Astrocyte (in vitro differentiated cells and primary cell): Measurements from ENCODE around the gene SLC35G6. TPM values are rescaled to one million over a fixed set of nuclear protein-coding genes. Genes with fewer than 3 reads are reported as not detected.

Source experiments
- DNase-seq: peaks from one replicate; pipeline ENCODE4 v3.0.0-alpha.2; 2010; ENCODE audit warnings: low read depth
- FAIRE-seq: peaks from 2 replicates; lab custom pipeline; 2011; peaks lifted over from hg19 to GRCh38; lab: Jason Lieb, UNC
- H2AFZ ChIP-seq: 2 replicates; pipeline ENCODE4 v1.6.0; 2012; ENCODE audit warnings: low read depth, low read length, inconsistent platforms
- H3K27ac ChIP-seq: 2 replicates; pipeline ENCODE4 v1.5.1; 2011; ENCODE audit warnings: low read depth, low read length, inconsistent platforms
- H3K27me3 ChIP-seq: 2 replicates; pipeline ENCODE4 v1.6.0; 2011; ENCODE audit warnings: low read length, inconsistent platforms; ENCODE audit not compliant: insufficient read depth
- H3K36me3 ChIP-seq: 2 replicates; pipeline ENCODE4 v1.5.1; 2011; ENCODE audit warnings: low read length, inconsistent platforms; ENCODE audit not compliant: insufficient read depth
- H3K4me1 ChIP-seq: 2 replicates; pipeline ENCODE4 v1.5.1; 2011; ENCODE audit warnings: low read length, inconsistent platforms; ENCODE audit not compliant: insufficient read depth
- H3K4me2 ChIP-seq: 2 replicates; pipeline ENCODE4 v1.6.0; 2012; ENCODE audit warnings: low read length, inconsistent platforms
- H3K4me3 ChIP-seq: 2 replicates; pipeline ENCODE4 v1.5.1; 2011; ENCODE audit warnings: low read depth, mild to moderate bottlenecking, low read length, inconsistent platforms; ENCODE audit not compliant: insufficient read depth
- H3K79me2 ChIP-seq: 2 replicates; pipeline ENCODE4 v1.6.0; 2012; ENCODE audit warnings: mild to moderate bottlenecking, low read length, inconsistent platforms; ENCODE audit not compliant: insufficient read depth
- H3K9ac ChIP-seq: 2 replicates; pipeline ENCODE4 v1.6.0; 2012; ENCODE audit warnings: mild to moderate bottlenecking, low read length, inconsistent platforms
- H3K9me3 ChIP-seq: 2 replicates; pipeline ENCODE4 v1.5.1; 2012; ENCODE audit warnings: low read depth, mild to moderate bottlenecking, low read length, inconsistent platforms; ENCODE audit not compliant: insufficient read depth
- H4K20me1 ChIP-seq: 2 replicates; pipeline ENCODE4 v1.6.0; 2012; ENCODE audit warnings: low read length, inconsistent platforms; ENCODE audit not compliant: insufficient read depth
- H3K27ac Mint-ChIP-seq: one replicate; pipeline ENCODE4 v1.8.0; 2021; ENCODE audit warnings: mild to moderate bottlenecking, mixed read lengths; ENCODE audit not compliant: unreplicated experiment
- H3K27me3 Mint-ChIP-seq: one replicate; pipeline ENCODE4 v1.8.0; 2021; ENCODE audit warnings: low read depth, mixed read lengths; ENCODE audit not compliant: unreplicated experiment
- H3K36me3 Mint-ChIP-seq: one replicate; pipeline ENCODE4 v1.8.0; 2021; ENCODE audit warnings: low read depth, mixed read lengths; ENCODE audit not compliant: unreplicated experiment
- H3K4me1 Mint-ChIP-seq: one replicate; pipeline ENCODE4 v1.8.0; 2021; ENCODE audit warnings: low read depth, mixed read lengths; ENCODE audit not compliant: unreplicated experiment
- H3K4me3 Mint-ChIP-seq: one replicate; pipeline ENCODE4 v1.8.0; 2021; ENCODE audit warnings: mild to moderate bottlenecking, moderate library complexity, mixed read lengths; ENCODE audit not compliant: unreplicated experiment
- H3K9me3 Mint-ChIP-seq: one replicate; pipeline ENCODE4 v1.8.0; 2021; ENCODE audit warnings: mild to moderate bottlenecking, mixed read lengths; ENCODE audit not compliant: unreplicated experiment
- EZH2 ChIP-seq: IDR thresholded peaks from 2 replicates; pipeline ENCODE4 v1.6.1; 2012; ENCODE audit warnings: mild to moderate bottlenecking, low read length, inconsistent platforms; ENCODE audit not compliant: insufficient read depth
- total RNA-seq: library from RNA; stranded (reverse); gene quantifications from 2 replicates; pipeline ENCODE4 v1.2.1, GENCODE V29; 2021
- TF ChIP-seq, protein P1 (sequence below): IDR thresholded peaks from 2 replicates; pipeline ENCODE4 v1.5.1; 2011; ENCODE audit warnings: low read depth, mild to moderate bottlenecking, inconsistent platforms, low read length, moderate library complexity; ENCODE audit not compliant: insufficient read depth

The SLC35G6 gene
- total RNA-seq, 1 donor from 2014 or later: not detected

DNA sequence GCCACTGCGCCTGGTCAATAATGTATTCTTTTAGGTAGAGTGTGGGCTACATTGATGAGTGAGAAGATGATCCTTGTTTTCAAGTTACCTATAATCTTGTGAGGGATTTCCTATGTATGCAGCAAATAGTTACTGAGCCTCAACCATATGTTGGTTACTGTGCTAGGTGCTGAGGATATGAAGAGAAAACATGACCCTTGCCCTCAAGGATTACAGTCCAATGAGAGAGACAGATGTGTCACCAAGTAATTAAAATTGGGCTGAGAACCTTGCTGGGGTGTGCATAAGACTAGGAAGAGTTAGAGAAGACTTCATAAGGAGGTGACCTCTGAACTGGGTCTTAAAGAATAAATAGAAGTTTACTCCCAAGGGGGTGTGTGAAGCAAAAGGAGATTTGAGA lies 10.3 kb downstream of the SLC35G6 start:
- no peak overlapping the region for H3K4me3 ChIP-seq
- H2AFZ ChIP-seq: no peak overlapping the region
- H4K20me1 ChIP-seq: peaks cover 98% of the 10 kb centered on the region
- Mint-ChIP-seq H3K4me3 (peak overlapping the region; percentile 25), H3K27me3 (no peaks in the 10 kb centered on the region), H3K9me3 (no peaks in the 10 kb centered on the region), H3K4me1 (peaks cover 29% of the 10 kb centered on the region), H3K27ac (no peak overlapping the region), H3K36me3 (peaks cover 12% of the 10 kb centered on the region)
- no peaks in the 10 kb centered on the region for H3K27me3 ChIP-seq
- peaks cover 99% of the 10 kb centered on the region for H3K79me2 ChIP-seq
- no peak overlapping the region for H3K9ac ChIP-seq
- FAIRE-seq (no peak), DNase-seq (no peak)
- TF ChIP-seq EZH2: no peak
- TF ChIP-seq, protein P1, sequence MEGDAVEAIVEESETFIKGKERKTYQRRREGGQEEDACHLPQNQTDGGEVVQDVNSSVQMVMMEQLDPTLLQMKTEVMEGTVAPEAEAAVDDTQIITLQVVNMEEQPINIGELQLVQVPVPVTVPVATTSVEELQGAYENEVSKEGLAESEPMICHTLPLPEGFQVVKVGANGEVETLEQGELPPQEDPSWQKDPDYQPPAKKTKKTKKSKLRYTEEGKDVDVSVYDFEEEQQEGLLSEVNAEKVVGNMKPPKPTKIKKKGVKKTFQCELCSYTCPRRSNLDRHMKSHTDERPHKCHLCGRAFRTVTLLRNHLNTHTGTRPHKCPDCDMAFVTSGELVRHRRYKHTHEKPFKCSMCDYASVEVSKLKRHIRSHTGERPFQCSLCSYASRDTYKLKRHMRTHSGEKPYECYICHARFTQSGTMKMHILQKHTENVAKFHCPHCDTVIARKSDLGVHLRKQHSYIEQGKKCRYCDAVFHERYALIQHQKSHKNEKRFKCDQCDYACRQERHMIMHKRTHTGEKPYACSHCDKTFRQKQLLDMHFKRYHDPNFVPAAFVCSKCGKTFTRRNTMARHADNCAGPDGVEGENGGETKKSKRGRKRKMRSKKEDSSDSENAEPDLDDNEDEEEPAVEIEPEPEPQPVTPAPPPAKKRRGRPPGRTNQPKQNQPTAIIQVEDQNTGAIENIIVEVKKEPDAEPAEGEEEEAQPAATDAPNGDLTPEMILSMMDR: no peak
- H3K4me1 ChIP-seq: peaks cover 4% of the 10 kb centered on the region
- H3K27ac ChIP-seq: no peak overlapping the region
- H3K36me3 ChIP-seq: peaks cover 18% of the 10 kb centered on the region
- no peaks in the 10 kb centered on the region for H3K9me3 ChIP-seq
- H3K4me2 ChIP-seq: no peak overlapping the region

DNA sequence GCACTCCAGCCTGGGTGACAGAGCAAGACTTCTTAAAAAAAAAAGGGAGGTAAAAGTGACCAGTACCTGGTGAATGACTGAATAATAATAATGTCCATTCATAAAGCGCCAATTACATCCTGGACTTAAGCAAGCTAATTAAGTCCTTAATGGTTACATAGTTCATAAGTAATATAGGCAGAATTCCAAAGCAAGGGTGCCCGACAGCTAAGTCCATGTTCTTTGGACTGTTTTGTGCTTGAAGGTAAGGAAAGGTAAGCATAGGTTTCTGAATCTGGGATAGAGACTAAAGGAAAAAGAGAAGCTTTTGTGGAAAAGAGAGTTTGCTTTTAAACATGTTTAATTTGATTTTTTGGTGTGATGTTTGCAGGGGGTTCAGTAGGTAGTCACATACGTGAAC lies 12.7 kb downstream of the SLC35G6 start:
- Histone ChIP-seq H3K9me3 (no peaks in the 10 kb centered on the region), H3K79me2 (peaks cover 94% of the 10 kb centered on the region), H3K27me3 (no peaks in the 10 kb centered on the region), H3K4me2 (no peak overlapping the region), H3K4me1 (no peaks in the 10 kb centered on the region), H3K36me3 (peaks cover 38% of the 10 kb centered on the region), H2AFZ (no peak overlapping the region), H3K27ac (no peak overlapping the region), H4K20me1 (peaks cover 97% of the 10 kb centered on the region), H3K9ac (no peak overlapping the region), H3K4me3 (no peak overlapping the region)
- FAIRE-seq (no peak), DNase-seq (no peak)
- H3K27me3 Mint-ChIP-seq: no peaks in the 10 kb centered on the region
- H3K9me3 Mint-ChIP-seq: no peaks in the 10 kb centered on the region
- H3K4me3 Mint-ChIP-seq: no peak overlapping the region
- H3K27ac Mint-ChIP-seq: no peak overlapping the region
- H3K4me1 Mint-ChIP-seq: peaks cover 15% of the 10 kb centered on the region
- TF ChIP-seq, protein P1: no peak
- TF ChIP-seq EZH2: no peak
- H3K36me3 Mint-ChIP-seq: peaks cover 29% of the 10 kb centered on the region

DNA sequence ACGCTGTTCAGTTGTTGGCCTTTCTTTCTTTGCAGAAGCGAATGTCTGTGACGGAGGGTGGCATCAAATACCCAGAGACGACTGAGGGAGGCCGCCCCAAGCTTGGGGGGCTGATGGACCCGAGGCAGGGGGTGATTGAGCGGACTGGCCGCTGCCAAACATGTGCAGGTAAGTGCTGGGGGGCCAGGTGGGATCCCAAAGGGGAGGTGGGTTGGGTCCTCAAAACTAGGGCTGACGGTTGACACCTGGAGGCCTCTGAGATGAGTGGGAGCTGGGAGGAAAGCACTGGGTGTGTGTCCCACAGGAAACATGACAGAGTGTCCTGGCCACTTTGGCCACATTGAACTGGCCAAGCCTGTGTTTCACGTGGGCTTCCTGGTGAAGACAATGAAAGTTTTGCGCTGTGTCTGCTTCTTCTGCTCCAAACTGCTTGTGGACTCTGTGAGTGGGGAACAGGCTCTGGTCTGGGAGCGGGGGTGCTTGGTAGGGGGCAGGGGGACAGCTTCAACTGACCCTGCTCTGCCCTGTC lies 14.7 kb downstream of the SLC35G6 start:
- H3K27me3 ChIP-seq: no peaks in the 10 kb centered on the region
- DNase-seq (no peak), FAIRE-seq (no peak)
- Mint-ChIP-seq H3K27ac (no peak overlapping the region), H3K36me3 (peaks cover 38% of the 10 kb centered on the region), H3K4me1 (peaks cover 11% of the 10 kb centered on the region), H3K27me3 (no peaks in the 10 kb centered on the region), H3K4me3 (peak overlapping the region; percentile 14), H3K9me3 (no peaks in the 10 kb centered on the region)
- H2AFZ ChIP-seq: no peak overlapping the region
- no peak overlapping the region for H3K4me2 ChIP-seq
- TF ChIP-seq, protein P1: no peak
- no peak for TF ChIP-seq EZH2
- no peaks in the 10 kb centered on the region for H3K4me1 ChIP-seq
- H3K79me2 ChIP-seq: peaks cover 77% of the 10 kb centered on the region
- no peak overlapping the region for H3K27ac ChIP-seq
- peaks cover 50% of the 10 kb centered on the region for H3K36me3 ChIP-seq
- no peak overlapping the region for H3K4me3 ChIP-seq
- no peak overlapping the region for H3K9ac ChIP-seq
- H3K9me3 ChIP-seq: no peaks in the 10 kb centered on the region
- peaks cover 88% of the 10 kb centered on the region for H4K20me1 ChIP-seq
